Measurements from ENCODE around the gene DIS3L2.
"Not testable (repeated sequence)": the region's sequence is repeated elsewhere in the genome, so short reads cannot be mapped to it uniquely, and the experiment has no call there.

DIS3L2 gene

DNA sequence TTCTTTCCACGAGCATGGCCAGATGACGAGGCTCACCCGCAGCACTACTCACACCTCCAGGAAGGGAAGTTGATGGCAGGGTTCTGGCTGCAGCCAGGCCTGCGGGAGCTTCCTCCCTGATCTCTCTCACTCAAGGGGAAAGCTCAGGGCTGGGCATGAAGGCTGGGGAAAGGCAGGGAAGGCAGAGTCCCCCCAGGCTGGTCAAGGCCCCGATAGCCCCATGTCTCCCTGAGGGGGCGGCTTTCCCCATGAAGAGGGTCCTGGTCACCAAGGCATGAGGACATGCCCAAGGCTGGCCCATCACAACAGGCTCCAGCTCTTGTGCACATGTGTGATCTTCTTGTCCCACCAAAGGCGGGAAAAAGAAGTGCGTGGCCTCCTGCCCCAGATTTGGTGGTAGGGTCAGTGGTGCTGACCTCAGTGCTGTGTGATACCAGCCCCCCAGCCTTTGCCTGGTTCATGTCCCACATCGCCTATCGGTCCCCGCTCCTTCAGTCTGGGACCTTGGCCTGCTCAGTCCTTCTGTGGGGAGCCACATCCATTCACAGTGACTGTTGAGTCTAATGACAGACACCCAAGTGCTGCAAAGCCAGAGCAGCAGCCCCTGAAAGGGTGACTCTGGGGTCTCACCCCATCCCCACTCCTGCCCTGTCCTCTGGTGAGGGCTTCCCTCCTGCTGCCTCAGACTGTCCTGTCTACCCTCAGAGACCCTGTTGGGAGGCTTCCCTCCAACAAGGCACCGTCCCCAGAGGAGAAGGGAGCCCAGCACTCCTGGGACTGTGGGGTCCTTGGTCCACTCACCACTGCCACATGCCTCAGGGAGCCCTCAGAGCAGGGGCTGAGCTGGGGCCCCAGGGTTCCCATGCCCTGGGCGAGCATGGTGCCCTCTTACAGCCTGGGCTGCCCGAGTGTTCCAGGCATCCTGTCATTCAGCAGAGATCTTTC, 367.3 kb downstream of the DIS3L2 start:
- Mint-ChIP-seq H3K27me3 (no peaks in the 10 kb centered on the region), H3K9me3 (no peaks in the 10 kb centered on the region), H3K27ac (no peak overlapping the region), H3K4me1 (ENCODE audit: low read depth) (peaks cover 11% of the 10 kb centered on the region), H3K36me3 (ENCODE audit: low read depth) (peaks cover 30% of the 10 kb centered on the region), H3K4me3 (no peak overlapping the region)
- intact Hi-C loops (cut with micrococcal nuclease) = loop anchor here (5.0 kb wide), 1 partner anchor 421 kb away; no protein-coding TSS in a partner anchor

DNA sequence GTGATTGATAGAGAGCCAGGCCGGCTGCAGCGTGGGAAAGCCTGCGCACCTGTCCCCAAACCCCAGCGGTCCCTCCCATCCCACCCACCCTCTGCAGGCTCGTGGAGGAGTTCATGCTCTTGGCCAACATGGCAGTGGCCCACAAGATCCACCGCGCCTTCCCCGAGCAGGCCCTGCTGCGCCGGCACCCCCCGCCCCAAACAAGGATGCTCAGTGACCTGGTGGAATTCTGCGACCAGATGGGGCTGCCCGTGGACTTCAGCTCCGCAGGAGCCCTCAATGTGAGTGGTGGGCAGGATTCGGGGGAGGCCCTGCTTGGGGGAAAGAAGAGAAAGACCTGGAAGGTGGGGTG, 368.2 kb downstream of the DIS3L2 start:
- H3K4me1 Mint-ChIP-seq (ENCODE audit: low read depth) = peaks cover 11% of the 10 kb centered on the region
- intact Hi-C loops (cut with micrococcal nuclease) = loop anchor here (5.0 kb wide), 1 partner anchor 422 kb away; no protein-coding TSS in a partner anchor
- H3K27ac Mint-ChIP-seq = no peak overlapping the region
- H3K36me3 Mint-ChIP-seq (ENCODE audit: low read depth) = peaks cover 39% of the 10 kb centered on the region
- no peak overlapping the region for H3K4me3 Mint-ChIP-seq
- no peaks in the 10 kb centered on the region for H3K27me3 Mint-ChIP-seq
- no peaks in the 10 kb centered on the region for H3K9me3 Mint-ChIP-seq

DNA sequence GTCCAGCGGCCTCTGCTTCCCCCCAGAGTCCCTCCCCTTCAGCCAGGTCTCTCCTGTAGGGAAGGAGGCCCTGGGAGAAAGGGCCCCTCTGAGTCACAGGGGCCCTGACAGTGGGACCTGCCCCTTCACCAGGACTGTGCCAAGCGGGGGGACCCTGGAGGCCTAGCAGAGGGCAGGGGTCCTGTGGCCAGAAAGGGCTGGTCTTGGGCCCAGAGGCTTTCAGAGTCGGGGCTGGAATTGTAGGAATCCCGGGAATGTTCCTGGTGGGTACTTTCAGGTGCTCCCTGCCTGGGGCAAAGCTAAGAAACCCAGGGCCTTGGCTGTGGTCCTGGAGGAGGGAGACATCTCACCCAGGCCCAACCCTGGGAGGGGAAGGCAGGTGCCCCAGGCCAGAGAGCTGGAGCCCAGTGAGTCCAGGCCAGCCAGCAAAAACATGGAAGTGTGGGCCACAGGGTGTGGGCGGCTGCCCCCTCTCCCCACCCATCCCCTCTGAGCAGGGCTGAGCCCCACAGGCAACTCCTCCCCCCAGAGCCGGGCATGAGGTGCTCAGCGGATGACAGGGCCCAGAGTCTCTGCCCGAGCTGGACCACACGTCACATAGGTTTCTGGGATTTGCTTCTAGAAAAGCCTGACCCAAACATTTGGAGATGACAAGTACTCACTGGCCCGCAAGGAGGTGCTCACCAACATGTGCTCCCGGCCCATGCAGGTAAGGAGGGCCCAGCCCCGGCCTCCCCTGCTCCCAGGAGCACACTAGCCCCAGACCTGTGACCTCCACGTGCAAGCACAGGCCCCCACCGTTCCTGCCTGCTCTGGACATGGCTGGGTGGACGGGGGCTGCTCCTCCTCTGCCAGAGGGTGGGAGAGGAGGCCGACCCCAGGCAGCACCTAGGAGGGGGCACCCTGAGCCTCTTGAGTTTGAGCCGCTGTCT, 368.8 kb downstream of the DIS3L2 start:
- intact Hi-C loops (cut with micrococcal nuclease) = no loop called here
- H3K36me3 Mint-ChIP-seq (ENCODE audit: low read depth) = peaks cover 39% of the 10 kb centered on the region
- H3K9me3 Mint-ChIP-seq = no peaks in the 10 kb centered on the region
- no peaks in the 10 kb centered on the region for H3K27me3 Mint-ChIP-seq
- H3K4me1 Mint-ChIP-seq (ENCODE audit: low read depth) = peaks cover 11% of the 10 kb centered on the region
- H3K27ac Mint-ChIP-seq = no peak overlapping the region
- H3K4me3 Mint-ChIP-seq = no peak overlapping the region

DNA sequence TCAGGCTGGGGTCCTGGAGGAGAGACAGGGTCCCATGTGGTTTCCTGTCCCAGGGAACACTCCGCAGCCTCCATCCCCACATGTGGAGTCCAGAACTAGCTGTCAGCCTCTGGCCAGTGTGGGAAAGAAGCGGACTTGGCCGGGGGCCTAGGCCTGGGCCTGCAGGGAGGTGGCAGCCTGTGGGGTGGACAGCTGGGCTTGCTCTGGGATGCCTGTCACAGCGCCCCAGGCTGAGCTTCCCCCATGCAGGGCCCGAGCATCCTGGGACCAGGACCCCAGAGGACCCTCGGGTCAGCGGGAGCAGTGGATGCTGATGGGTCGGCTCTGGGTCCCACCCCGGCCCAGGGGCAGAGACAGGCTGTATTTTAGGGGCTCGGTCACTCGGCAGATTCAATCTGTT, 369.5 kb downstream of the DIS3L2 start:
- H3K9me3 Mint-ChIP-seq; intact Hi-C loops (cut with micrococcal nuclease); H3K27me3 Mint-ChIP-seq; H3K4me3 Mint-ChIP-seq; H3K27ac Mint-ChIP-seq: not testable (repeated sequence)
- H3K4me1 Mint-ChIP-seq (ENCODE audit: low read depth) = peaks cover 11% of the 10 kb centered on the region
- H3K36me3 Mint-ChIP-seq (ENCODE audit: low read depth) = peaks cover 45% of the 10 kb centered on the region

DNA sequence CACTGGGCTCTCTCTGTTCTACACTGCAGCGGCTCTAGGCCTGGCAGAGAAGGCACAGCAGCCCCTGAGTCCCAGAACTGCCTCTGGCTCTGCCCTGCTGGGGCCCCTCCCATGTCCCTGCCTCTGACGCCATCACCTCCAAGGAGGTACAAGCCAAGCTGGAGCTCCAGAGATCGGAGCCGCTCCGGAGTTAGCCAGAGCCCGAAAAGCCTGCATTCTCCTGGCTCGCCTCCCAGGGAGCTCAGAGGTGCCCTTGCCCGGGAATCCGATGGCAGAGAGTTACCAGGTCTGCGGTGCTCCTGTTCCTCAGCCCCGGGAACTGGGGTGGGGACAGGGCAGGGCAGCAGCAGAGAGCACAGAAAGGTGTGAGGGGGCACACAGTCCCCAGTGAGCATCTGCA, 370.1 kb downstream of the DIS3L2 start:
- intact Hi-C loops (cut with micrococcal nuclease); H3K27me3 Mint-ChIP-seq; H3K4me1 Mint-ChIP-seq (ENCODE audit: low read depth); H3K27ac Mint-ChIP-seq; H3K9me3 Mint-ChIP-seq; H3K4me3 Mint-ChIP-seq: not testable (repeated sequence)
- peaks cover 51% of the 10 kb centered on the region for H3K36me3 Mint-ChIP-seq (ENCODE audit: low read depth)

DNA sequence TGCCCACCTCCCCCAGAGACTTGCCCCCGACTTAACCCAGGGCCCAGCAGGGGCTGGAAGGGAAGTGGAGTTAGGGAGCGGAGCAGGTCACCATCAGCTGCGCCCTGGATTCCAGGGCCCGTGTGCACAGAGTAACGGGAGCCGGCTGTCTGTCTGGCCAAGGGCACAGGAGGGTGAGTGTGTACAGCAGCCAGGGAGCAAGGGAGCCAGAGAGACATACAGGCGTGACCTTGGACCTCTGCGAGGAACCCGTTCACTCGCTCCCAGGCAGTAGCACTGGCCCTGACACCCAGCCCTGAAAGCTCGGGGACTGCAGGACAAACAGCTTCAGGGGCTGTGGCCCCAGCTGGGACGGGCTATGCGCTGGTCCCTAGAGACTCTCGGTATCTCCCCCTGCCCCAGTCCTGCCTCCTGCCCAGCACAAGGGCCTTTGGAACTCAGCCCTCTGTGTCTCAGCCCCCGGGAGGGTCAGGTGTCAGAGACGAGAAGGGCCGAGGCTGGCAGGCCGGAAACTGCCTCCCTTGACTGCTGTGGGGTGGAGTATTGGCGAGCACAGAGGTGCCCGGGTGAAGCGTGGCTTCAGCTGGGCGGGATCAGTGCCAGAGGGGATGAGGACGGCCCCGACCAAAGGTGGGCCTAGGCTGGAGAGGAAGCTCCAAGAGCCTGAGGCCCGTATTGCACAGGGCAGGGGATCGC, 370.9 kb downstream of the DIS3L2 start:
- H3K4me1 Mint-ChIP-seq (ENCODE audit: low read depth); intact Hi-C loops (cut with micrococcal nuclease); H3K9me3 Mint-ChIP-seq; H3K4me3 Mint-ChIP-seq; H3K27ac Mint-ChIP-seq; H3K27me3 Mint-ChIP-seq: not testable (repeated sequence)
- peaks cover 59% of the 10 kb centered on the region for H3K36me3 Mint-ChIP-seq (ENCODE audit: low read depth)

DNA sequence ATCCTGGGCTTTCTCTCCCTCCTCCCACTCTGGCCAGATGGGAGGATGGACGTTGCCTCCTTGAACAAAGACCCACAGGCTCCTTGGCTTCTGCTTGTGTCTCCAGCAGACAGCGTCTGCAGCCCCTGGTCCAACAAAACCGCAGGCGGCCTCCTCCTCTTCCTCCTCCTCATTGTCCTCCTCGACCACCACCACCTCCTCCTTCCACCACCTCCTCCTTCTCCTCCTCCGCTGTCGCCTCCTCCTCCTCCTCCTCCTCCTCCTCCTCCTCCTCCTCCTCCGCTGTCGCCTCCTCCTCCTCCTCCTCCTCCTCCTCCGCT, 371.4 kb downstream of the DIS3L2 start:
- H3K4me3 Mint-ChIP-seq = no peak overlapping the region
- H3K27me3 Mint-ChIP-seq = no peaks in the 10 kb centered on the region
- intact Hi-C loops (cut with micrococcal nuclease) = no loop called here
- peaks cover 62% of the 10 kb centered on the region for H3K36me3 Mint-ChIP-seq (ENCODE audit: low read depth)
- H3K9me3 Mint-ChIP-seq = no peaks in the 10 kb centered on the region
- no peaks in the 10 kb centered on the region for H3K4me1 Mint-ChIP-seq (ENCODE audit: low read depth)
- H3K27ac Mint-ChIP-seq = no peak overlapping the region

DNA sequence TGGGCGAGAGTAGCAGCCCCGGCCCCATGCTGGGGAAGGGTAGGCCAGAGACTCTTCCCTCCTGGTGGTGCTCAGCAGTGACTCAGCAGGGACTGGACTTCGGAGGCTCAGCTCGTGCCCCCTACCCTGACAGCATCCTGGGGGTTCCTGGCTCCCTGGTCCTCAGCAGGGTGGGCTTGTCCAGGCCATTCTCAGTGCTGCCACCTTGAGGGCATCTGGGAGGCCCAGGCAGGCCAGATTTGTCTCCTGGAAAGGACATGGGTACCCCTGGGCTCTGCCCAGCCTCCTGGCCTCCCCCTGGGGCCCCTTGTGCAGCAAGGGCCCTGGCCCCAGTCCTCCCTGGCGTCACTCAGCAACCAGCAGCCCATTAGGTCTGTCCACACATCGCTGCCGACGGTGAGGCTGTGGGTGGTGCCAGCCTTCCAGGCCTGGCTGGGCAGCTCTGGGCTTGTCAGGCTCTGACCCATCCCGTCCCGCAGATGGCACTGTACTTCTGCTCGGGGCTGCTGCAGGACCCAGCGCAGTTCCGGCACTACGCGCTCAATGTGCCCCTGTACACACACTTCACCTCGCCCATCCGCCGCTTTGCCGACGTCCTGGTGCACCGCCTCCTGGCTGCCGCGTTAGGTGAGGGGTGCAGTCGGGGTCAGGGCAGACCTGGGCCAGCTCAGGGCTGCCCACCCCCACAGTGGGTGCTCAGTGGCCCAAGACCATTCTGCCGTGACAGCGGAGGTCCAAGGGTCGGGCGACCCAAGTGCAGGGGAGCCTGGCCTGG, 372.0 kb downstream of the DIS3L2 start:
- no peaks in the 10 kb centered on the region for H3K27me3 Mint-ChIP-seq
- peaks cover 62% of the 10 kb centered on the region for H3K36me3 Mint-ChIP-seq (ENCODE audit: low read depth)
- no peaks in the 10 kb centered on the region for H3K4me1 Mint-ChIP-seq (ENCODE audit: low read depth)
- no peaks in the 10 kb centered on the region for H3K9me3 Mint-ChIP-seq
- intact Hi-C loops (cut with micrococcal nuclease) = no loop called here
- no peak overlapping the region for H3K27ac Mint-ChIP-seq
- H3K4me3 Mint-ChIP-seq = no peak overlapping the region

DNA sequence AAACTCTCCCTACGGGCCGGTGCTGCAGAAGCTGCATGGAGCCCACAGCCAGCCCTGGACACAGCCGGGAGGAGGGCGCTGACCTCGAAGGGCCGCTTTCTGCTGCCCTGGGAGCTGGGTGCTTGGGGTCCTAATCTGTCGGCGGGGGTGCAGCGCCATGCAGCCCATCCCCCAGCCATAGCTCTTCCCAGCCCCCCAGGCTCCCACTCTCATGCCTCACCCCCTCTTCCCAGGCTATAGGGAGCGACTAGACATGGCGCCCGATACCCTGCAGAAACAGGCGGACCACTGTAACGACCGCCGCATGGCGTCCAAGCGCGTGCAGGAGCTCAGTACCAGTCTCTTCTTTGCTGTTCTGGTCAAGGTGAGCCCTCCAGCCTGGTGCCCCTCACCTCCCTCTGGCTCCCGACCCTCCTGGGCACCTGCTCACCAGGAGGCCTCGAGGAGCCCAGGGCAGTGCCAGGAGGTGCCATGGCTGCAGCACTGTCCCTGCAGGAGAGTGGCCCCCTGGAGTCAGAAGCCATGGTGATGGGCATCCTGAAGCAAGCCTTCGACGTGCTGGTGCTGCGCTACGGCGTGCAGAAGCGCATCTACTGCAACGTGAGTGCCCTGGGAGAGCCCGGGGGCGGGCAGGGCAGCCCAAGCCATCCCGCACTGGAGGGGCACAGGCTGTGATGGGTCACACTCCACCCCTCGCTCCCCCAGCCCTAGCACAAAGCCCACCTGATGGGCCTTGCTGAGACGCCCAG, 372.8 kb downstream of the DIS3L2 start:
- H3K4me1 Mint-ChIP-seq (ENCODE audit: low read depth); H3K4me3 Mint-ChIP-seq; H3K27ac Mint-ChIP-seq; H3K9me3 Mint-ChIP-seq; intact Hi-C loops (cut with micrococcal nuclease); H3K27me3 Mint-ChIP-seq: not testable (repeated sequence)
- peaks cover 62% of the 10 kb centered on the region for H3K36me3 Mint-ChIP-seq (ENCODE audit: low read depth)

DNA sequence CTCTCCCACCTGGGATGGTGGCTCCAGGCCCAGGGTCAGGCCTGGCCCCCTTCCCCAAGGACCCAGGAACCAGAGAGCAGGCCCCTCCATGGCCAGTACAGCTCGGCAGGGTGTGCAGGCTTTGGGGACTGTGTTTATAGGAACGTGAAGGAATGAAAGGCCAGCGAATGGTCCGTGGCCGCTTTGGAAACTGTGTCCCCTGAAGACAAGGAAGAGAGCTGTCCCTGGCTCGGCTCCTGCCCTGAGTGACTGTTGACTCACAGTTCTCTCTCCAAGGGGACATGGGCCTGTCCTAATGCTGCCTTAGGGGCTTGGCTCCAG, 373.3 kb downstream of the DIS3L2 start:
- H3K4me3 Mint-ChIP-seq; H3K27ac Mint-ChIP-seq; H3K27me3 Mint-ChIP-seq; H3K4me1 Mint-ChIP-seq (ENCODE audit: low read depth); H3K9me3 Mint-ChIP-seq; intact Hi-C loops (cut with micrococcal nuclease): not testable (repeated sequence)
- H3K36me3 Mint-ChIP-seq (ENCODE audit: low read depth) = peaks cover 58% of the 10 kb centered on the region

DNA sequence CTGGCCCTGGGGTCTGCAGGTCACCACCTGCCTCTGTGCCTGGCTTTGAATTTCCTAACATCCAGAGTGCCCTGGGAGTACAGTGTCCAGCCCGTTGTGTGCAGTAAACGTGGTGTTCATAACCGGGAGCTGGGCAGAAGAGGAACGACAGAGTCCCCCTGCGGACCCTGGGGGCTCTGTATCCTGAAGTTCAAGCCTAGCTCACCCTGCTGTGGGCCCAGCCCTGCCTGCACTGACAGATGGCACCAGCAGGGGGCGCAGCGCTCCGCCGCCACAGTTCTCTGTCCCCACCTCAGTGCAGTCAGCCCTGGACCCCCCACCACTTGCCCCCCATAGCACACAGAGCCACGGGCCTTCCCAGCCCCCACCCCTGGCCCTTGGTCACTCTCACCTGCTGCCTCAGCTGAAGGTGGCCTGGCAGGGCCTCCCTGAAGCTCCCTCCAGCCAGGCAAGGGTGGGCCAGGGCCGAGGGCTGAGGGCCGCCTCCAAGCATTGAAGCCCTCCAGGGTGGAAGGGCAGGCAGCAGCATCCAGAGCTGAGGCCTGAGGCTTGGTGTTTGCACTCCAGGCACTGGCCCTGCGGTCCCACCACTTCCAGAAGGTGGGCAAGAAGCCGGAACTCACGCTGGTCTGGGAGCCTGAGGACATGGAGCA, 373.8 kb downstream of the DIS3L2 start:
- intact Hi-C loops (cut with micrococcal nuclease); H3K27ac Mint-ChIP-seq; H3K4me1 Mint-ChIP-seq (ENCODE audit: low read depth); H3K4me3 Mint-ChIP-seq; H3K27me3 Mint-ChIP-seq; H3K9me3 Mint-ChIP-seq: not testable (repeated sequence)
- H3K36me3 Mint-ChIP-seq (ENCODE audit: low read depth) = peaks cover 53% of the 10 kb centered on the region

DNA sequence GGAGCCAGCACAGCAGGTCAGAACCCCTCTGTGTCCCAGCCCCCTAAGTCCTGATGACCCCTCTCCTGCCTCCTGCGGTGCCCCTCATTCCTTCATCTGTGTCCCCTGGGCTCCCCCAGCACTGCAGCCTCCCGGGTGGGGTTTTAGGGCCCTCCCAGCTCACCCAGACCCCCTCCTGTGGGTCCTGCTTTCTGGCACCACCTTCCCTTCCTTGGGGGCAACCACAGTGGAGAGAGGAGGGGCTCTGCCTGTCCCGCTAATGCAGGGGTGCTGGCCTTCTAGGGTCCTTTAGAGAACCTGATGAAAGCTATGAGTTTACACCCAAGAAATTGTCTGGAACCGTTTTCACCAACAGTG, 374.3 kb downstream of the DIS3L2 start:
- intact Hi-C loops (cut with micrococcal nuclease) = no loop called here
- H3K27me3 Mint-ChIP-seq = no peaks in the 10 kb centered on the region
- H3K4me3 Mint-ChIP-seq = no peak overlapping the region
- no peak overlapping the region for H3K27ac Mint-ChIP-seq
- no peaks in the 10 kb centered on the region for H3K9me3 Mint-ChIP-seq
- no peaks in the 10 kb centered on the region for H3K4me1 Mint-ChIP-seq (ENCODE audit: low read depth)
- H3K36me3 Mint-ChIP-seq (ENCODE audit: low read depth) = peaks cover 48% of the 10 kb centered on the region
